ENCODE measurements around the gene BCCIP.

Gene BCCIP

DNA sequence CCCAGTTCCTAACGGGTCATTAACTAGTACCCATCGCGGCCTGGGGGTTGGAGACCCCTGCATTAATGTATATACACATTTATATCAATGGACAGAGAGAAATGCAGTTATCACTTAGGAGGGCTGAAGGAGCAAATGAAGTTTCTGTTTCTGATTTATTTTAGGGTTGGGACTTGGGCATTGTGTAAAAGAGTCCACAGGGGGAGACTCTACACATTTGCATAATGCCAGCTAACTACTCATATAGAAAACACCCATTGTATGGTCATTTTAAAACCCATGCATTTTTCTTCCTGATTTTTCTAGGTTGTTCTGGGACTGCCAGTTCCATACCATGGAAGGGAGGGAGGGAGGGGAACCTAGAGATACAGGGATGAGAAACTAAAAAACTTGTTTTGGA is 23.5 kb downstream of the BCCIP start:
- DNase-seq, result no peak

DNA sequence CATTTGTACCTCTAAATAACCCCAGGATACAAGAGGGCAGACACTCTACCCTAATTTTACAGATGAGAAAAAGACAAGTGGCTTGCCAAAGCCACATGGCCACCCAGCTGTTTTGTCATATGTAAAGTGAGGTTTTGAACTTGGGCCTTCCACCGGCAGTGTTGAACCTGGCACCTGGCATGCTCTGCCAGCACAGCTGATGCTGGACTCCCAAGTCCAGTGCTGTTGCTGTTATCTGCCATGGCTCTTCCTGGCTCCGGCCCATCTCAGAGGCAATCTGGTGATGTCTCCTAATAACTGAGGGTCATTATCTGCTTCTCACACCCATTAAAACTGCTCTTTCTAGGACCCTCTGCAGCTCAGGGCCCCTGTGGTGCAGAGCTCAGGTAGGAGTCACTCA is 25.0 kb downstream of the BCCIP start:
- no peak for DNase-seq

DNA sequence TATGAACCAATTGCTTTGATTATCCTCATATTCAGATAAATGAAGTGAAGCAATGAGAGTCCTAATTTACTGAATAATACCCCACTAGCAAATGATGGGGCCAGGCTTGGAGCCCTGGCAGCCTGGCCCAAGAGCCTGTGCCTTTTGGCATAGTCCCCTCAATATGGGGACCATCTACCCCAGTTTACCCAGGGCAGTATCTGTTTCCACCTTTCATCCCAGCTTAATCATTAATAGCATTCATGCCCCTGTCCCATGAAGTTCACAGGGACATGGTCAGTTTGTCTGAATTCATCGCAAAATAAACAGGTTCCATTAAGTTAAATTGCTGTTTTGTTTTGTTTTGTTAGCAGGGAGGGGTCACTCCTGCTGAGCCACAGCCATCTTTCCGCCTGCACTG is 25.5 kb downstream of the BCCIP start:
- no peak for DNase-seq

DNA sequence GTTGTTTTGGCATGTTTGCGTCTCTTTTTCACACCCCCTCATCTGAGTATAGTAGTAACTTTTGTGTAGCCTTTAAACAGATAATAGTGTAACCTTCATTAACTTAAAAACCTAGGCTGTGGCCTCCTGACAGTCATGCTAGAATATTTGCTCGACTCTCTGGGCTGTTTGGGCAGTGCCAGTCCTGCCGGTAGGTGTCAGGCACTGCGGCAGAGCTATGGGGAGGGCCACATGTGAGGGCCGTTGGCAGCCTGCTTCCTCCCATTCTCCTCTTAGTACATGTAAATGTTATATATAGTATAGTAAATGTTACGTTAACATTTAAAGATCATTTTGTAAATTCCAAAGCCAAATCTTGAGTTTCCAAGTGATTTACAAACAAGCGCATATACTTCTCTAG is 26.1 kb downstream of the BCCIP start:
- no peak for DNase-seq

- no peak for DNase-seq
These were observed 27.7 kb downstream of the BCCIP start for GRCh38 chr10:125850766-125851731.

DNA sequence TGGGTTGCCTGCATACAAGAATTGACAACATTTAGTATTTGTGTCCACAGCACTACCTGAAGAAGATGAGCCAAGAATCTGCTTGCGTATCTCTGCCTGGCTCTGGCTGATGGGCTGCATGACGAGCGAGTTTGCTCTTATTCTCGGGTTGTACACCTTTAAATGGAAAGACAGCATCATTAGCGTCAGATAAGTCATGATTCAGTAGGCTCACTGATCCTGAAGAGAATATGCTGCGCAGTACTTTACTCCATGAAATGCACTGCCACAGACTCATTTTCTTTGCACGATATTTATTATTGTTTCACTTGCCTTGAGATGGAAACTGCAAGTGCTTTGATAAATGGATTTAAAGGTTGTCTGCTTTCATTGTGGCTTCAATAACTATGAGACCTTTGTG is 29.1 kb downstream of the BCCIP start:
- no peak for DNase-seq

DNA sequence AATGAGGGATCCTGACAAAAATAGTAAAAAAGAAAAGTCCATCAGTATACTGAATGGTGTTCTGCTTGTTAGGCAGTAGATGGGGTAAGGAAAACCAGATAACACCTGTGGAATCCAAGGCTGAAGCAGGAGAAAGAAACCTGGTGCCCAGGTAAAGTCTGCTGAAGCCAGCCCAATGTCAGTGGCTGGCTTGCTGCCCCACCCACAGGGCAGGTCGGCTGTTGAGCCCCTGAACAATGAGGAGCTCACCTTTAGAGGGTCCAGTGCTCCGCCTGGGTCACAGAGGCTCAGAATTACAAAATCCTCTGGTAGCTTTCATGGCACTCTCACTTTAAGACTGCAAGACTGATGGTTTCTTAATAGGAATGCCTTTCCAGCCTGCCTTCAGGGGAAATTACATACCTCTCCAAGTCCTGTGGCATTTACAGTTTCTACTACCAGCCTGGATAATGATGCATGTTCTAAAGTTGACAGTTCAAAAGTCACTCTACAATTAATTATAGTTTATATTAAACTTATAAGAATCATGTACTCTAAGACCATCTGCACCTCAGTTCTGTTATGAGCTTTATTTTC is 33.9 kb downstream of the BCCIP start:
- DNase-seq, result no peak

GRCh38 chr10:125859128-125859817 is 35.9 kb downstream of the BCCIP start:
- DNase-seq, result peak; percentile 13

DNA sequence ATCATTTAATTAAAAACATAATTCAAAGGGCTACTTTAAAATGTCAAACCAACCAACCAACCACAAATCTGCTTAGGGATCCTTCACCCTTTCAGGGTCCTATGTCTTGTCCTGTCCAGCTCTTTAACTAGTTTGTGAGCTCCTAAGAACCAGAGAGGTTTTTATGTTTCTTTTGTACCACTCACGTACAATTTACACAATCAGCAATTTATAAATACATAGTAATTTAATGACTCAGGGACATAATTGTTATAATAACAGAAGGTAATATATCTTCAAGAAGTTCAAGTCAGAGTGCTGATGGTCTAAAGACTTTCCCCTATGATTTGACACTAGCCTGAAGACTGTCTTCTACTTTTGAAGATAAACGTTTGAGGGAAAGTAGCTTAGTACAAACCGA is 41.8 kb downstream of the BCCIP start:
- DNase-seq, result no peak

DNA sequence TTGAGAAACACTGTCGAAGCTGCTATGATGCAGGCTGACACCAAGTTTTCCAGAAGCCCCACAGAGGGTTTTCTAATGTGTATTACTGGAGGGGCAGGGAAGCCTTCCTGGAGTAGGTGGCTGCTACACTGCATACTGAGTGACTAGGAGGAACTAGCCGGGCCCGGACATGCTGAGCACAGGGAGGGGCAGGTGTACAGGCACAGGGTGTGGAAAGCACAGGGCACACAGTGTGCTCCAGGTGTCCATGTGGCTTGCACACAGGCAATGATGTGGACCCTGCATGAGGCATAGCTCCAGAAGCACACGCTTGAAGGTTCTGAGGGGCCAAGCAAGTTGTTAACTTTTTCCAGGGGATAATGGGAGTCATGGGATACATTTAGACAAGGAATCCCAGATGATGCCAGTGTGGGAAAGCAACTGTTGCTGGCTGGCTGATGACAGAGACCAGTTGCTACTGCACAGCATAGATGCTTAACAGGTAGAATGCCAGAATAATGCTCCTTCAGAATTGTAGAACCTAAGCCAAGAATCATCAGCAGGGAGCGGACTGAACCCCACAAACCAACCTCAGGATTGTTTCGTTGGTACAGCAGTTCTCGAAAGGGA is 43.2 kb downstream of the BCCIP start:
- DNase-seq, result no peak

- peak; percentile 38 for DNase-seq
These were observed 45.1 kb downstream of the BCCIP start for GRCh38 chr10:125868372-125868975.

DNA sequence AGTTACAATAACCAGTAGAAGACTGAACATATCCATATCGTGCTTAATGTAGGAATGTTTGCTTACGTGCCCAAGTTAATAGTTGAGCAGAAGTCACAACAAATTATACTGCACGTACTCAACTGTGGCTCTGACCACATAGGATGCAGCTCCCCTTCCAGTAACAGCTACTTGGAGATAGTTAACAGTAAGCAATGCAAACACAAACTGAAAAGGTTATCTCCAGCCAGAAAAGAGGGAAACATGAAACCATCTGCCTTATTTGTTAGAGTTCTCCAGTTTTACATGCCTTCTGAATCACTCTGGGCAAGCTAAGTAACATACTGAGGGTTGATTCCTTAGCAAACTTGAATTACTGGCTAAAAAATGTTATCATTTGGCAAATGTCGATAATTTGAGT is 48.0 kb downstream of the BCCIP start:
- DNase-seq, result no peak

DNA sequence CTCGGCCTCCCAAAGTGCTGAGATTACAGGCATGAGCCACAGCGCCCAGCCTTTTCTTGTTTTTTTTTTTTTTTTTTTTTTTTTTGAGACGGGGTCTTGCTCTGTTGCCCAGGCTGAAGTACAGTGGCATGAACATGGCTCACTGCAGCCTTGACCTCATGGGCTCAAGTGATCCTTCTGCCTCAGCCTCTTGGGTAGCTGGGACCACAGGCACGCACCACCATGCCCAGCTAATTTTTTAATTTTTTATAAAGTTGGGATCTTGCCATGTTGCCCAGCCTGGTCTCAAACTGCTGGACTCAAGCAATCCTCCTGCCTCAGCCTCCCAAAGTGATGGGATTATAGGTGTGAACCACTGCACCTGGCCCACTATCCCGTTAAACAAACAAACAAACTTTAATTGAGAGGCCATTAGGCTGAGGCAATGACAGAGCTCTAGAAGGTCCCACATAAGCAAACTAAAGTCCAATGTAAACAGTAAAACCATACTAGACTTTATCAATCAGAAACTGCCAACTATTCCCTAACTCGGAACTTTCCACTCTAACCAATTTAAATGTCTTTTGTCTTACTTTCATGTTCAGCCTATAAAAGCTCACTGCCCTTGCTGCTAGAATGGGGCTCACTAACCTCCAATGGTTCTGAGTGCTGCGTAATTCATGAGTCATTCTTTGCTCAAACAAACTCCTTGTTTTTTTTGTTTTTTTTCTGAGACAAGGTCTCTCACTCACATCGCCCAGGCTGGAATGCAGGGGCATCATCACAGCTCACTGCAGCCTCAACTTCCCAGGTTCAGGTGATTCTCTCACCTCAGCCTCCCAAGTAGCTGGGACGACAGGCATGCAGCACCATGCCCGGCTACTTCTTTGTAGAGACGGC is 55.9 kb downstream of the BCCIP start:
- no peak for DNase-seq

- no peak for DNase-seq
These were observed 57.4 kb downstream of the BCCIP start for GRCh38 chr10:125880719-125881118.

GRCh38 chr10:125881192-125881591 is 57.8 kb downstream of the BCCIP start, which contains the start of gene DHX32:
TSS of gene DHX32 (minus strand) at chr10:125881292. CDS start at chr10:125880824, 468 bp downstream.
- no peak for DNase-seq

DNA sequence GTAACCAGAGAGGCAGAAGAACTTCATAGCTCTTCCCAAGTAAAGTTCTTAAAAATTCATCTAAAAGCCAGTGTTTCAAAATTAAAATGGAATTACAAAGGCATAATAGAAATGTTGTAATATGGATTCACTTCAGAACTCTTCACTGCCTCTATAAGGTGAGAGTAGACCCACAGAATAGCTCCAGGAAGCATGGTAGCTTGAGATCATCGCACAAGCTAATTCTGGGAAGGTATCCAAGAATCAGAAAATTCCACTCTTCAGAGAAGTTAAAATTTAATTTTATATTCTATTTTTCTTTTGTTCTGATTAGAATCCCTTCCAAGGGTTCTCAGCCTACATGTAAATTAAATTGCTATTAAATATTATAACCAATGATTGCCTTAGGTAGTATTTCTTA is 59.2 kb downstream of the BCCIP start:
- no peak for DNase-seq

GRCh38 chr10:125883211-125883610 is 59.9 kb downstream of the BCCIP start:
- DNase-seq, result no peak

Measured in NCI-H1436 (cell line).